Natural killer cell (primary cell): ENCODE measurements around the gene ADIG. TPM values are rescaled to one million over a fixed set of nuclear protein-coding genes. Genes with fewer than 3 reads are reported as not detected.

ENCODE experiments used
- ATAC-seq, 3 donors: fragments of 150-1000 bp in 2 of 3; fragments of 200-7000 bp in 1 of 3; cut with Tn5 transposase; 1 replicate in 1 of 3; 2 replicates in 2 of 3; pipeline ENCODE4 v1.10.0; 2021; ENCODE audit warnings: mild to moderate bottlenecking in 2 of 3, moderate library complexity in 2 of 3
- DNase-seq, 2 donors: peaks; one replicate each; pipeline versions ENCODE4 v3.0.0 to v3.0.0-alpha.2; 2013 to 2021; ENCODE audit warnings: mixed read lengths in 1 of 2
- H3K27ac ChIP-seq: one replicate; pipeline ENCODE4 v1.5.1; 2013; ENCODE audit warnings: mild to moderate bottlenecking, low read length
- H3K27me3 ChIP-seq: one replicate; pipeline ENCODE4 v1.6.1; 2013; ENCODE audit warnings: low read length; ENCODE audit not compliant: control insufficient read depth, insufficient read depth
- H3K36me3 ChIP-seq: one replicate; pipeline ENCODE4 v1.6.1; 2013; ENCODE audit warnings: low read length; ENCODE audit not compliant: control insufficient read depth, insufficient read depth
- H3K4me1 ChIP-seq: one replicate; pipeline ENCODE4 v1.6.1; 2013; ENCODE audit warnings: low read length; ENCODE audit not compliant: control insufficient read depth, insufficient read depth
- H3K4me3 ChIP-seq: one replicate; pipeline ENCODE4 v1.5.1; 2013; ENCODE audit warnings: low read length
- H3K9me3 ChIP-seq: one replicate; pipeline ENCODE4 v1.6.1; 2013; ENCODE audit warnings: low read length; ENCODE audit not compliant: control insufficient read depth, insufficient read depth
- H3K27ac Mint-ChIP-seq, 2 donors: one replicate each; pipeline ENCODE4 v1.8.0; 2022; ENCODE audit warnings: mild to moderate bottlenecking in 2 of 2, mixed read lengths in 2 of 2, moderate library complexity in 1 of 2
- H3K27me3 Mint-ChIP-seq, 2 donors: one replicate each; pipeline ENCODE4 v1.8.0; 2022; ENCODE audit warnings: low read depth in 2 of 2, mixed read lengths in 2 of 2
- H3K36me3 Mint-ChIP-seq: one replicate; pipeline ENCODE4 v1.8.0; 2022; ENCODE audit warnings: mixed read lengths
- H3K4me1 Mint-ChIP-seq, 2 donors: one replicate each; pipeline ENCODE4 v1.8.0; 2022; ENCODE audit warnings: mixed read lengths in 2 of 2
- H3K4me3 Mint-ChIP-seq: one replicate; pipeline ENCODE4 v1.8.0; 2022; ENCODE audit warnings: mild to moderate bottlenecking, moderate library complexity, mixed read lengths
- H3K9me3 Mint-ChIP-seq, 2 donors: one replicate each; pipeline ENCODE4 v1.8.0; 2022; ENCODE audit warnings: mixed read lengths in 2 of 2
- CTCF ChIP-seq: fragments of 200-600 bp; IDR thresholded peaks from one replicate; pipeline ENCODE4 v1.8.0; 2022; ENCODE audit warnings: antibody characterized with exemption
- WGBS: methylation state at CpG from one replicate; pipeline ENCODE4 v1.1.7; 2013; ENCODE audit warnings: missing lambda C conversion rate; ENCODE audit not compliant: insufficient coverage; 5-methylcytosine and 5-hydroxymethylcytosine counted together
- intact Hi-C: fragments of 100-400 bp; cut with micrococcal nuclease; formaldehyde crosslinking; loops from one replicate; pipeline ENCODE4 v1.14.2; 2022
- total RNA-seq, 4 donors: library from RNA; stranded (reverse); fragments of 120-200 nt in 1 of 4; gene quantifications; one replicate each; pipeline versions ENCODE4 v1.2.3 to v1.2.4, GENCODE V29; 2013 to 2022

ADIG gene
- total RNA-seq, 3 donors from 2014 or later (not counting 1 experiment from before 2014, with no cell fraction given): not detected

- WGBS: 95% methylated on average over 2 of the region's 3 CpGs
- H3K4me3 Mint-ChIP-seq: no peak overlapping the region
- Histone ChIP-seq H3K9me3 (no peaks in the 10 kb centered on the region), H3K36me3 (peaks cover 83% of the 10 kb centered on the region), H3K4me1 (no peaks in the 10 kb centered on the region), H3K27ac (no peak overlapping the region), H3K4me3 (no peak overlapping the region), H3K27me3 (no peaks in the 10 kb centered on the region)
- TF ChIP-seq CTCF: no peak
- intact Hi-C loops: no loop called here
- no peaks in the 10 kb centered on the region for H3K9me3 Mint-ChIP-seq
- ATAC-seq (no peak), DNase-seq (no peak)
- H3K4me1 Mint-ChIP-seq: peaks cover 0 to 7% of the 10 kb centered on the region in 2 donors
- no peak overlapping the region for H3K27ac Mint-ChIP-seq
- peaks cover 18% of the 10 kb centered on the region for H3K36me3 Mint-ChIP-seq
- no peaks in the 10 kb centered on the region for H3K27me3 Mint-ChIP-seq
Measured at GRCh38 chr20:38558596-38559360, 22.2 kb upstream of the ADIG start.

- TF ChIP-seq CTCF: no peak
- no peaks in the 10 kb centered on the region for H3K27me3 ChIP-seq
- Mint-ChIP-seq H3K36me3 (peaks cover 18% of the 10 kb centered on the region), H3K9me3 (no peaks in the 10 kb centered on the region), H3K27me3 (no peaks in the 10 kb centered on the region), H3K27ac (no peak overlapping the region), H3K4me3 (no peak overlapping the region), H3K4me1 (peaks cover 0 to 7% of the 10 kb centered on the region in 2 donors)
- intact Hi-C loops: no loop called here
- H3K27ac ChIP-seq: no peak overlapping the region
- WGBS: 99% methylated on average over 3 of the region's 3 CpGs
- no peaks in the 10 kb centered on the region for H3K4me1 ChIP-seq
- no peak for DNase-seq
- H3K9me3 ChIP-seq: no peaks in the 10 kb centered on the region
- H3K4me3 ChIP-seq: no peak overlapping the region
- peaks cover 80% of the 10 kb centered on the region for H3K36me3 ChIP-seq
- ATAC-seq: no peak
Measured at GRCh38 chr20:38559764-38560163, 21.2 kb upstream of the ADIG start.

- H3K36me3 ChIP-seq: peaks cover 75% of the 10 kb centered on the region
- no peaks in the 10 kb centered on the region for H3K27me3 Mint-ChIP-seq
- no peak overlapping the region for H3K27ac ChIP-seq
- intact Hi-C loops: no loop called here
- H3K36me3 Mint-ChIP-seq: peaks cover 18% of the 10 kb centered on the region
- WGBS: 96% methylated on average over 4 of the region's 6 CpGs
- no peaks in the 10 kb centered on the region for H3K27me3 ChIP-seq
- H3K4me1 Mint-ChIP-seq: peaks cover 0 to 7% of the 10 kb centered on the region in 2 donors
- H3K4me3 ChIP-seq: no peak overlapping the region
- no peaks in the 10 kb centered on the region for H3K4me1 ChIP-seq
- no peak overlapping the region for H3K4me3 Mint-ChIP-seq
- ATAC-seq (no peak), DNase-seq (no peak)
- TF ChIP-seq CTCF: no peak
- H3K27ac Mint-ChIP-seq: no peak overlapping the region
- H3K9me3 Mint-ChIP-seq: no peaks in the 10 kb centered on the region
- H3K9me3 ChIP-seq: no peaks in the 10 kb centered on the region
Measured at GRCh38 chr20:38563802-38564431, 17.1 kb upstream of the ADIG start.
